ENCODE measurements around the gene BLTP3B.
"Not testable (repeated sequence)": the region's sequence is repeated elsewhere in the genome, so short reads cannot be mapped to it uniquely, and the experiment has no call there.

The BLTP3B gene

GRCh38 chr12:100142851-100143559 lies at the start of gene BLTP3B:
Gene BLTP3B (minus strand): TSS chr12:100142874. CDS start chr12:100142635, 239 bp downstream.
- peak; percentile 81 to 85 for DNase-seq (ENCODE audit: low read depth in 1 of 2, low spot score in 1 of 2)

- no peak for DNase-seq (ENCODE audit: low read depth in 1 of 2, low spot score in 1 of 2)
Measured at GRCh38 chr12:100189636-100190394, 47.1 kb upstream of the BLTP3B start.

GRCh38 chr12:100188888-100189635 lies 46.4 kb upstream of the BLTP3B start:
- DNase-seq (ENCODE audit: low read depth in 1 of 2, low spot score in 1 of 2), result not testable (repeated sequence)

- no peak for DNase-seq (ENCODE audit: low read depth in 1 of 2, low spot score in 1 of 2)
Measured at GRCh38 chr12:100187857-100188519, 45.3 kb upstream of the BLTP3B start.

GRCh38 chr12:100187068-100187467 lies 44.4 kb upstream of the BLTP3B start:
- DNase-seq (ENCODE audit: low read depth in 1 of 2, low spot score in 1 of 2), result no peak

GRCh38 chr12:100186071-100186470 lies 43.4 kb upstream of the BLTP3B start:
- DNase-seq (ENCODE audit: low read depth in 1 of 2, low spot score in 1 of 2), result no peak

GRCh38 chr12:100185361-100185894 lies 42.8 kb upstream of the BLTP3B start:
- DNase-seq (ENCODE audit: low read depth in 1 of 2, low spot score in 1 of 2), result no peak

- DNase-seq (ENCODE audit: low read depth in 1 of 2, low spot score in 1 of 2), result no peak
Measured at GRCh38 chr12:100184549-100185145, 42.0 kb upstream of the BLTP3B start.

GRCh38 chr12:100179252-100179651 lies 36.6 kb upstream of the BLTP3B start:
- DNase-seq (ENCODE audit: low read depth in 1 of 2, low spot score in 1 of 2), result no peak

- DNase-seq (ENCODE audit: low read depth in 1 of 2, low spot score in 1 of 2), result not testable (repeated sequence)
Measured at GRCh38 chr12:100176493-100176892, 33.8 kb upstream of the BLTP3B start.

GRCh38 chr12:100174495-100174894 lies 31.8 kb upstream of the BLTP3B start:
- DNase-seq (ENCODE audit: low read depth in 1 of 2, low spot score in 1 of 2), result no peak

GRCh38 chr12:100173111-100173510 lies 30.4 kb upstream of the BLTP3B start:
- DNase-seq (ENCODE audit: low read depth in 1 of 2, low spot score in 1 of 2), result no peak

- DNase-seq (ENCODE audit: low read depth in 1 of 2, low spot score in 1 of 2), result no peak
Measured at GRCh38 chr12:100171248-100171647, 28.6 kb upstream of the BLTP3B start.

- no peak for DNase-seq (ENCODE audit: low read depth in 1 of 2, low spot score in 1 of 2)
Measured at GRCh38 chr12:100170313-100170858, 27.7 kb upstream of the BLTP3B start.

- no peak for DNase-seq (ENCODE audit: low read depth in 1 of 2, low spot score in 1 of 2)
Measured at GRCh38 chr12:100169345-100169744, 26.7 kb upstream of the BLTP3B start.

- no peak for DNase-seq (ENCODE audit: low read depth in 1 of 2, low spot score in 1 of 2)
Measured at GRCh38 chr12:100168562-100168961, 25.9 kb upstream of the BLTP3B start.

GRCh38 chr12:100166232-100166631 lies 23.6 kb upstream of the BLTP3B start:
- no peak for DNase-seq (ENCODE audit: low read depth in 1 of 2, low spot score in 1 of 2)

- no peak for DNase-seq (ENCODE audit: low read depth in 1 of 2, low spot score in 1 of 2)
Measured at GRCh38 chr12:100165356-100165755, 22.7 kb upstream of the BLTP3B start.

GRCh38 chr12:100164153-100164704 lies 21.6 kb upstream of the BLTP3B start:
- no peak for DNase-seq (ENCODE audit: low read depth in 1 of 2, low spot score in 1 of 2)

Measured in activated T-helper 1 cell treated with anti-CD3 and anti-CD28 coated beads, Interleukin-2, amount 50 U/mL, for 16 hours (primary cell).